ENCODE measurements around the gene CEP78. TPM values are rescaled to one million over a fixed set of nuclear protein-coding genes. Genes with fewer than 3 reads are reported as not detected.
A peak's percentile ranks its signal among the peaks of the same experiment; 100 is the strongest.
"Not testable (repeated sequence)": the region's sequence is repeated elsewhere in the genome, so short reads cannot be mapped to it uniquely, and the experiment has no call there.

The CEP78 gene
- total RNA-seq, 1 donor from 2014 or later = 9.4 TPM

- no peak for DNase-seq (ENCODE audit: low spot score)
Observed at GRCh38 chr9:78280982-78281668, 45.2 kb downstream of the CEP78 start.

- not testable (repeated sequence) for DNase-seq (ENCODE audit: low spot score)
Observed at GRCh38 chr9:78284181-78284580, 48.3 kb downstream of the CEP78 start.

- DNase-seq (ENCODE audit: low spot score) = no peak
Observed at GRCh38 chr9:78286125-78286524, 50.2 kb downstream of the CEP78 start.

- DNase-seq (ENCODE audit: low spot score) = no peak
Observed at GRCh38 chr9:78286946-78287388, 51.1 kb downstream of the CEP78 start.

GRCh38 chr9:78288214-78288892 is 52.5 kb downstream of the CEP78 start:
- DNase-seq (ENCODE audit: low spot score) = no peak

- DNase-seq (ENCODE audit: low spot score) = no peak
Observed at GRCh38 chr9:78289474-78289873, 53.6 kb downstream of the CEP78 start.

GRCh38 chr9:78291240-78291925 is 55.5 kb downstream of the CEP78 start:
- DNase-seq (ENCODE audit: low spot score) = no peak

GRCh38 chr9:78292026-78292425 is 56.2 kb downstream of the CEP78 start:
- DNase-seq (ENCODE audit: low spot score) = no peak

- DNase-seq (ENCODE audit: low spot score) = no peak
Observed at GRCh38 chr9:78292716-78293497, 57.0 kb downstream of the CEP78 start.

- DNase-seq (ENCODE audit: low spot score) = no peak
Observed at GRCh38 chr9:78294290-78295176, 58.7 kb downstream of the CEP78 start.

GRCh38 chr9:78295177-78295575 is 59.3 kb downstream of the CEP78 start:
- DNase-seq (ENCODE audit: low spot score) = no peak

GRCh38 chr9:78295731-78296130 is 59.9 kb downstream of the CEP78 start:
- DNase-seq (ENCODE audit: low spot score) = no peak

GRCh38 chr9:78296201-78296892 is 60.5 kb downstream of the CEP78 start:
- DNase-seq (ENCODE audit: low spot score) = no peak

GRCh38 chr9:78296893-78297671 is 61.2 kb downstream of the CEP78 start, which contains the start of gene PSAT1:
TSS of gene PSAT1 (plus strand) at chr9:78297125. CDS start at chr9:78297211, 86 bp downstream.
- DNase-seq (ENCODE audit: low spot score) = peak; percentile 93

GRCh38 chr9:78297672-78297961 is 61.7 kb downstream of the CEP78 start:
- DNase-seq (ENCODE audit: low spot score) = no peak

GRCh38 chr9:78298046-78298765 is 62.3 kb downstream of the CEP78 start:
- DNase-seq (ENCODE audit: low spot score) = no peak

- peak; percentile 4 for DNase-seq (ENCODE audit: low spot score)
Observed at GRCh38 chr9:78300209-78300608, 64.3 kb downstream of the CEP78 start.

GRCh38 chr9:78301466-78301865 is 65.6 kb downstream of the CEP78 start:
- no peak for DNase-seq (ENCODE audit: low spot score)

Data from mesenteric fat pad (tissue), 1 donor.